ENCODE measurements around the gene IMMP2L.

DNA sequence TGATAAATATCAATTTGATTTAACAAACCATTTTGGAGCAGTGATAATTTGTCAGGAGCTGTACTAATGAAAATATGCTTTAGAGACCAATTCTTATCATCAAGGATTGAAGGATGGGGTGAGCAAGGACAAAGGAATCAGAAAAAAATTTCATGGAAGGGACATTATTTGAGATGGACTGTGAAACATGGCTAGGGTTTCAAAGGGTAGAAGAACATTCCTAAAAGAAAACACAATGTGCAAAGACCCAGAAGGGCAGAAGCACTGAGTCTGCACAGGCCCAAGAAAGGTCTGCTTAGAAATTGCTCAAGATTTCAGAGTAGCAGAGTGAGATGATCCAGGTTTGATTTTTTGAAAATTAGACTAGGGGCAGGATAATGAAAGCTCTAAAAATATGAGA, 296.9 kb downstream of the IMMP2L start:
- TF ChIP-seq, protein P1, sequence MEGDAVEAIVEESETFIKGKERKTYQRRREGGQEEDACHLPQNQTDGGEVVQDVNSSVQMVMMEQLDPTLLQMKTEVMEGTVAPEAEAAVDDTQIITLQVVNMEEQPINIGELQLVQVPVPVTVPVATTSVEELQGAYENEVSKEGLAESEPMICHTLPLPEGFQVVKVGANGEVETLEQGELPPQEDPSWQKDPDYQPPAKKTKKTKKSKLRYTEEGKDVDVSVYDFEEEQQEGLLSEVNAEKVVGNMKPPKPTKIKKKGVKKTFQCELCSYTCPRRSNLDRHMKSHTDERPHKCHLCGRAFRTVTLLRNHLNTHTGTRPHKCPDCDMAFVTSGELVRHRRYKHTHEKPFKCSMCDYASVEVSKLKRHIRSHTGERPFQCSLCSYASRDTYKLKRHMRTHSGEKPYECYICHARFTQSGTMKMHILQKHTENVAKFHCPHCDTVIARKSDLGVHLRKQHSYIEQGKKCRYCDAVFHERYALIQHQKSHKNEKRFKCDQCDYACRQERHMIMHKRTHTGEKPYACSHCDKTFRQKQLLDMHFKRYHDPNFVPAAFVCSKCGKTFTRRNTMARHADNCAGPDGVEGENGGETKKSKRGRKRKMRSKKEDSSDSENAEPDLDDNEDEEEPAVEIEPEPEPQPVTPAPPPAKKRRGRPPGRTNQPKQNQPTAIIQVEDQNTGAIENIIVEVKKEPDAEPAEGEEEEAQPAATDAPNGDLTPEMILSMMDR (IDR thresholded peaks at IDR 0.05; ENCODE audit: insufficient read depth, low read length, poor library complexity, severe bottlenecking) = no peak
- no peak for TF ChIP-seq EZH2phosphoT487 (conservative IDR thresholded peaks at IDR 0.05; ENCODE audit: low read length)

All from SU-DHL-6 (cell line).